Uterus (tissue), 4 donors: ENCODE results near the gene FCF1. TPM values are rescaled to one million over a fixed set of nuclear protein-coding genes. Genes with fewer than 3 reads are reported as not detected.

ENCODE experiments used
- DNase-seq, 2 donors: peaks; one replicate each; pipeline ENCODE4 v3.0.0-alpha.2; 2019 to 2020
- H3K27ac ChIP-seq, 2 donors: fragments of 200-600 bp; sonication (generic); 1 replicate in 1 of 2; 2 replicates in 1 of 2; pipeline ENCODE4 v1.5.1; 2016 to 2018
- H3K27me3 ChIP-seq, 2 donors: fragments of 200-600 bp; sonication (generic); one replicate each; pipeline ENCODE4 v1.5.1; 2018 to 2019; ENCODE audit warnings: control low read depth in 1 of 2
- H3K36me3 ChIP-seq, 2 donors: fragments of 200-600 bp; sonication (generic); one replicate each; pipeline ENCODE4 v1.5.1; 2019; ENCODE audit warnings: control low read depth in 1 of 2
- H3K4me1 ChIP-seq, 2 donors: fragments of 200-600 bp; sonication (generic); one replicate each; pipeline ENCODE4 v1.5.1; 2018 to 2019; ENCODE audit warnings: control low read depth in 1 of 2
- H3K4me3 ChIP-seq, 2 donors: fragments of 200-600 bp; sonication (generic); 1 replicate in 1 of 2; 2 replicates in 1 of 2; pipeline ENCODE4 v1.5.1; 2018 to 2019; ENCODE audit warnings: mild to moderate bottlenecking in 1 of 2
- H3K9me3 ChIP-seq, 2 donors: fragments of 200-600 bp; sonication (generic); one replicate each; pipeline ENCODE4 v1.5.1; 2019; ENCODE audit warnings: control low read depth in 1 of 2
- CTCF ChIP-seq, 4 experiments: fragments of 200-600 bp in 2 of 4; fragments of 450-650 bp in 2 of 4; sonication (generic) in 2 of 4; IDR thresholded peaks; one replicate each; pipeline ENCODE4 v1.5.1; 2016 to 2019; ENCODE audit warnings: antibody characterized with exemption in 4 of 4, mild to moderate bottlenecking in 2 of 4, moderate library complexity in 1 of 4
- POLR2A ChIP-seq, 2 donors: fragments of 450-650 bp; IDR thresholded peaks; one replicate each; pipeline ENCODE4 v1.6.1; 2016; ENCODE audit warnings: antibody characterized with exemption in 2 of 2, mild to moderate bottlenecking in 1 of 2, moderate library complexity in 1 of 2
- intact Hi-C: fragments of 100-400 bp; cut with DNase I; formaldehyde crosslinking; loops from one replicate; pipeline ENCODE4 v1.15.1; 2023; ENCODE audit warnings: low total_unique reads
- total RNA-seq, 4 donors: library from RNA; depleted of rRNA in 3 of 4; stranded (reverse); fragments of >200 nt in 3 of 4; gene quantifications; one replicate each; pipeline versions ENCODE4 v1.1.0 to v1.2.4, GENCODE V29; 2014 to 2023
- donor health status: DM: yes; HTN: yes; CAD: no.

FCF1 gene
- total RNA-seq, 4 donors from 2014 or later: 6.4 to 116 (median 46.6) TPM

- Histone ChIP-seq H3K27me3 (no peaks in the 10 kb centered on the region), H3K9me3 (no peaks in the 10 kb centered on the region), H3K27ac (peak within 1 kb of the TSS; percentile 83 to 90), H3K4me1 (peaks cover 0 to 4% of the 10 kb centered on the region in 2 donors), H3K36me3 (no peaks in the 10 kb centered on the region), H3K4me3 (peak within 1 kb of the TSS; percentile 91 to 96)
- intact Hi-C loops: no loop called here
- TF ChIP-seq POLR2A (IDR thresholded peaks at IDR 0.05) (peak; percentile 70 to 86), CTCF (IDR thresholded peaks at IDR 0.05) (peak; percentile 55 to 94 (median 66))
- DNase-seq: peak; percentile 90 to 93
These were observed 50.2 kb downstream of the FCF1 start, which contains the start of gene YLPM1 for GRCh38 chr14:74762917-74763802. Gene YLPM1 (plus strand): TSS chr14:74763316. CDS start chr14:74763490, 174 bp downstream.

- Histone ChIP-seq H3K27ac (peak overlapping the region; percentile 83 to 90), H3K27me3 (no peaks in the 10 kb centered on the region), H3K4me3 (peak overlapping the region; percentile 91 to 96), H3K4me1 (peaks cover 0 to 4% of the 10 kb centered on the region in 2 donors), H3K9me3 (no peaks in the 10 kb centered on the region), H3K36me3 (no peaks in the 10 kb centered on the region)
- TF ChIP-seq POLR2A (IDR thresholded peaks at IDR 0.05): no peak
- no peak for TF ChIP-seq CTCF (IDR thresholded peaks at IDR 0.05)
- DNase-seq: peak; percentile 17 to 28
- intact Hi-C loops: no loop called here
These were observed 51.0 kb downstream of the FCF1 start for GRCh38 chr14:74763803-74764531.

- TF ChIP-seq POLR2A (IDR thresholded peaks at IDR 0.05) (no peak), CTCF (IDR thresholded peaks at IDR 0.05) (no peak)
- Histone ChIP-seq H3K9me3 (no peaks in the 10 kb centered on the region), H3K36me3 (no peaks in the 10 kb centered on the region), H3K27me3 (no peaks in the 10 kb centered on the region), H3K4me3 (peak overlapping the region in 1 of 2 donors; percentile 96), H3K27ac (peak overlapping the region in 1 of 2 donors; percentile 29), H3K4me1 (peaks cover 0 to 4% of the 10 kb centered on the region in 2 donors)
- intact Hi-C loops: no loop called here
- no peak for DNase-seq
These were observed 52.8 kb downstream of the FCF1 start for GRCh38 chr14:74765721-74766120.

GRCh38 chr14:74771399-74771798, 58.5 kb downstream of the FCF1 start:
- no peaks in the 10 kb centered on the region for H3K36me3 ChIP-seq
- DNase-seq: no peak
- no peaks in the 10 kb centered on the region for H3K27me3 ChIP-seq
- H3K9me3 ChIP-seq: no peaks in the 10 kb centered on the region
- intact Hi-C loops: no loop called here
- H3K4me1 ChIP-seq: no peaks in the 10 kb centered on the region
- H3K27ac ChIP-seq: no peak overlapping the region
- no peak overlapping the region for H3K4me3 ChIP-seq
- no peak for TF ChIP-seq POLR2A (IDR thresholded peaks at IDR 0.05)
- no peak for TF ChIP-seq CTCF (IDR thresholded peaks at IDR 0.05)

- Histone ChIP-seq H3K27ac (no peak overlapping the region), H3K4me1 (no peaks in the 10 kb centered on the region), H3K4me3 (no peak overlapping the region), H3K36me3 (no peaks in the 10 kb centered on the region), H3K9me3 (no peaks in the 10 kb centered on the region), H3K27me3 (no peaks in the 10 kb centered on the region)
- intact Hi-C loops: no loop called here
- no peak for DNase-seq
- TF ChIP-seq POLR2A (IDR thresholded peaks at IDR 0.05): no peak
- TF ChIP-seq CTCF (IDR thresholded peaks at IDR 0.05): no peak
These were observed 71.7 kb downstream of the FCF1 start for GRCh38 chr14:74784634-74785033.
